SH-SY5Y (cell line): ENCODE results near the gene NME7.

Experiments used
- GATA2 ChIP-seq: IDR thresholded peaks from 2 replicates; pipeline ENCODE4 v1.6.1; 2011; ENCODE audit warnings: mild to moderate bottlenecking, low read depth, low read length
- GATA3 ChIP-seq: IDR thresholded peaks from 2 replicates; pipeline ENCODE4 v1.6.1; 2011; ENCODE audit warnings: low read depth, mild to moderate bottlenecking, low read length, moderate library complexity

DNA sequence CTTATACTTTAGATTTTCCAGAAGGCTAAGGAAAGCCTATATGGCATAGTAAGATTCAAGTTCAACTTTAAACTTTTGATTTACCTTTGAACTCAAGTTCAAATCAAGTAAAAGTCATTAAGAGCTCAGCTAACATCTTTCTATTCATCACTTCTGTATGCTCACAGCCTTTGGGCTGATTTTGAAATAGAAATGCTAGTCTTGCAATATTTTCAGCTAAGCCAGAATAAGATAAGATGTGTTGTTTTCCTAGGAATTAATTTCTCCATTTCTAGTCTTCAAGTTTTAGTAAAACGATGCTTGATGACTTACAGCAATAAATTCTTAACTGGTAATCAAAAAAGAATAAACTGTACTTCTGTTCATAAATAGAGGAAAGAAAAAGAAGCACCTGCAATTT lies 225.5 kb downstream of the NME7 start:
- TF ChIP-seq GATA3 (no peak), GATA2 (no peak)
